HEK293T (cell line): ENCODE data around the gene SCLT1.

Experiments used
- BHLHE40 ChIP-seq: fragments of 450-650 bp; IDR thresholded peaks from 2 replicates; pipeline ENCODE4 v1.6.1; 2016; ENCODE audit warnings: mild to moderate bottlenecking, moderate library complexity, borderline replicate concordance
- FOXA1 ChIP-seq: fragments of 450-650 bp; IDR thresholded peaks from 2 replicates; pipeline ENCODE4 v1.6.1; 2016; ENCODE audit warnings: mild to moderate bottlenecking
- FOXM1 ChIP-seq: fragments of 450-650 bp; IDR thresholded peaks from 2 replicates; pipeline ENCODE4 v1.6.1; 2017; ENCODE audit warnings: mild to moderate bottlenecking, borderline replicate concordance
- HDGF ChIP-seq: fragments of 450-650 bp; IDR thresholded peaks from 2 replicates; pipeline ENCODE4 v1.6.1; 2017; ENCODE audit warnings: antibody characterized with exemption, borderline replicate concordance
- NFRKB ChIP-seq: fragments of 450-650 bp; IDR thresholded peaks from 2 replicates; pipeline ENCODE4 v1.6.1; 2016; ENCODE audit warnings: mild to moderate bottlenecking, moderate library complexity
- TARDBP ChIP-seq: fragments of 450-650 bp; IDR thresholded peaks from 2 replicates; pipeline ENCODE4 v1.6.1; 2016
- TF ChIP-seq, protein P1 (sequence below): fragments of 450-650 bp; IDR thresholded peaks from 2 replicates; pipeline ENCODE4 v1.6.1; 2016

DNA sequence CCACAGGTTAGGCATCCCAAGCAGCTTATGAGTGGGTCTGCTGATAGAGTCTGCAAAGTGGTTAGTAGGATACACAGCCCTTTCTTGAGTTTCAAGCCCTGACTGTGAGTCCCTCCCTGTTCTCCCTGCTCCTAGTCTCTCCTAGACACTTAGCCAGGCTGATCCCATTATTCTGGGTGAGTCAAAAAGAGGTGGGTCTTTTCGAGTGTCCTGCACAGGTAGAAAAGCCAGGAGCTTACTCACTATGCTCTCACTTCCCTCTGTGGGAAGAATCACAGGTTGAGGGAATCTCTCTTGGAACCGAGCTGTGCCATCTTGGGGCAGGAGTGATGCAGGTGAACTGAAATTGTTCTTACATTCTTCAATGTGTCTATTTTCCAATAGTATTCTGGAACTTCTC, 29.7 kb downstream of the SCLT1 start:
- TF ChIP-seq HDGF (no peak), NFRKB (no peak), FOXA1 (no peak), TARDBP (no peak), BHLHE40 (no peak), FOXM1 (no peak)
- TF ChIP-seq, protein P1, sequence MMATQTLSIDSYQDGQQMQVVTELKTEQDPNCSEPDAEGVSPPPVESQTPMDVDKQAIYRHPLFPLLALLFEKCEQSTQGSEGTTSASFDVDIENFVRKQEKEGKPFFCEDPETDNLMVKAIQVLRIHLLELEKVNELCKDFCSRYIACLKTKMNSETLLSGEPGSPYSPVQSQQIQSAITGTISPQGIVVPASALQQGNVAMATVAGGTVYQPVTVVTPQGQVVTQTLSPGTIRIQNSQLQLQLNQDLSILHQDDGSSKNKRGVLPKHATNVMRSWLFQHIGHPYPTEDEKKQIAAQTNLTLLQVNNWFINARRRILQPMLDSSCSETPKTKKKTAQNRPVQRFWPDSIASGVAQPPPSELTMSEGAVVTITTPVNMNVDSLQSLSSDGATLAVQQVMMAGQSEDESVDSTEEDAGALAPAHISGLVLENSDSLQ = no peak
